HCT116 (cell line): ENCODE results near the gene GRHPR. TPM values are rescaled to one million over a fixed set of nuclear protein-coding genes. Genes with fewer than 3 reads are reported as not detected.

ENCODE experiments used
- ATAC-seq: fragments of 200-7000 bp; cut with Tn5 transposase; 2 replicates; pipeline ENCODE4 v1.9.1; 2020; ENCODE audit warnings: mild to moderate bottlenecking, moderate library complexity
- BruUV-seq: library from RNA; stranded (reverse); fragments of 400-500 nt; replicated peaks from 2 replicates; lab custom pipeline; 2021; lab: Mats Ljungman, UMichigan
- CTCF ChIA-PET: fragments of 300-600 bp; sonication (Branson Sonifier 250); formaldehyde crosslinking; loops from one replicate; lab custom pipeline; 2021; ENCODE audit warnings: antibody characterized with exemption; lab: Charles Lee
- POLR2A ChIA-PET: fragments of 300-600, 350-600 bp; sonication (Branson Sonifier 250); formaldehyde crosslinking; loops from one replicate; lab custom pipeline; 2021; ENCODE audit warnings: antibody characterized with exemption; lab: Charles Lee
- RAD21 ChIA-PET, 2 experiments: fragments of 300-600 bp; sonication (Branson Sonifier 250); formaldehyde crosslinking; loops; one replicate each; lab custom pipeline; 2023; ENCODE audit warnings: low total read pairs in 2 of 2; ENCODE audit not compliant: uncharacterized antibody in 2 of 2, unreplicated experiment in 2 of 2, low non-redundant PET in 1 of 2; lab: Charles Lee
- DNase-seq: peaks from one replicate; pipeline ENCODE4 v3.0.0-alpha.2; 2010; ENCODE audit warnings: low read depth, low spot score
- H2AFZ ChIP-seq: fragments of 200-600 bp; shearing (Covaris generic), sonication (generic); 2 replicates; pipeline ENCODE4 v1.6.1; 2017; ENCODE audit warnings: low read depth, mixed run types, mixed read lengths, antibody characterized with exemption, low read length; ENCODE audit not compliant: poor library complexity, severe bottlenecking
- H3K27ac ChIP-seq: 2 replicates; pipeline ENCODE4 v1.5.1; 2012; ENCODE audit warnings: low read depth, low read length
- H3K27me3 ChIP-seq: fragments of 200-600 bp; sonication (generic); 2 replicates; pipeline ENCODE4 v1.6.1; 2016; ENCODE audit warnings: mixed run types, low read length, mixed read lengths; ENCODE audit not compliant: insufficient read depth
- H3K36me3 ChIP-seq, 2 experiments: fragments of 200-500 bp in 1 of 2; fragments of 200-600 bp in 1 of 2; sonication (Bioruptor generic) in 1 of 2; sonication (generic) in 1 of 2; 2 replicates each; pipeline versions ENCODE4 v1.5.1 to v1.6.1; 2014 to 2016; ENCODE audit warnings: low read length in 2 of 2, inconsistent platforms in 1 of 2, mixed read lengths in 1 of 2, mixed run types in 1 of 2; ENCODE audit not compliant: insufficient read depth in 2 of 2, control insufficient read depth in 1 of 2
- H3K4me1 ChIP-seq, 2 experiments: fragments of 200-600 bp in 1 of 2; sonication (generic) in 1 of 2; 2 replicates each; pipeline versions ENCODE4 v1.5.1 to v1.6.1; 2012 to 2017; ENCODE audit warnings: low read length in 2 of 2, inconsistent platforms in 1 of 2, mild to moderate bottlenecking in 1 of 2, mixed read lengths in 1 of 2, mixed run types in 1 of 2, moderate library complexity in 1 of 2; ENCODE audit not compliant: insufficient read depth in 2 of 2, control insufficient read depth in 1 of 2
- H3K4me2 ChIP-seq: fragments of 200-600 bp; sonication (generic); 2 replicates; pipeline ENCODE4 v1.6.1; 2017; ENCODE audit warnings: mixed run types, low read length, mixed read lengths
- H3K4me3 ChIP-seq, 2 experiments: fragments of 200-600 bp in 1 of 2; sonication (generic) in 1 of 2; replicated peaks in 1 of 2; 2 replicates each; pipeline ENCODE4 v1.5.1; 2011 to 2016; ENCODE audit warnings: low read length in 2 of 2, control low read depth in 1 of 2, low read depth in 1 of 2, mild to moderate bottlenecking in 1 of 2, mixed read lengths in 1 of 2, mixed run types in 1 of 2
- H3K79me2 ChIP-seq: fragments of 200-600 bp; sonication (generic); 2 replicates; pipeline ENCODE4 v1.6.1; 2017; ENCODE audit warnings: mild to moderate bottlenecking, mixed run types, low read length, moderate library complexity, mixed read lengths; ENCODE audit not compliant: insufficient read depth
- H3K9ac ChIP-seq: fragments of 200-600 bp; sonication (generic); 2 replicates; pipeline ENCODE4 v1.6.1; 2016; ENCODE audit warnings: low read length, mixed read lengths
- H3K9me2 ChIP-seq: fragments of 200-600 bp; sonication (generic), shearing (Covaris generic); 2 replicates; pipeline ENCODE4 v1.6.1; 2017; ENCODE audit warnings: mixed run types, mild to moderate bottlenecking, moderate library complexity; ENCODE audit not compliant: insufficient read depth
- H3K9me3 ChIP-seq, 2 experiments: fragments of 200-500 bp in 1 of 2; fragments of 200-600 bp in 1 of 2; sonication (Bioruptor generic) in 1 of 2; sonication (generic) in 1 of 2; 2 replicates each; pipeline ENCODE4 v1.6.1; 2014 to 2017; ENCODE audit warnings: low read length in 2 of 2, mixed read lengths in 2 of 2, inconsistent platforms in 1 of 2, low read depth in 1 of 2, mild to moderate bottlenecking in 1 of 2, mixed run types in 1 of 2, moderate library complexity in 1 of 2; ENCODE audit not compliant: control insufficient read depth in 1 of 2, insufficient read depth in 1 of 2
- H4K20me1 ChIP-seq: fragments of 200-600 bp; sonication (generic), shearing (Covaris generic); 2 replicates; pipeline ENCODE4 v1.6.1; 2017; ENCODE audit warnings: mixed run types, mild to moderate bottlenecking, moderate library complexity; ENCODE audit not compliant: insufficient read depth
- CBX3 ChIP-seq: IDR thresholded peaks from 2 replicates; pipeline ENCODE4 v1.6.1; 2012; ENCODE audit warnings: low read depth
- CEBPB ChIP-seq: IDR thresholded peaks from 2 replicates; pipeline ENCODE4 v1.6.1; 2012; ENCODE audit warnings: low read depth
- EGR1 ChIP-seq: IDR thresholded peaks from 2 replicates; pipeline ENCODE4 v1.6.1; 2012; ENCODE audit warnings: low read depth
- ELF1 ChIP-seq: IDR thresholded peaks from 2 replicates; pipeline ENCODE4 v1.6.1; 2012; ENCODE audit warnings: low read depth, borderline replicate concordance
- EZH2phosphoT487 ChIP-seq: fragments of 200-600 bp; IDR thresholded peaks from 2 replicates; pipeline ENCODE4 v1.6.1; 2018; ENCODE audit warnings: antibody characterized with exemption, borderline replicate concordance
- JUND ChIP-seq: IDR thresholded peaks from 2 replicates; pipeline ENCODE4 v1.6.1; 2012
- MAX ChIP-seq: IDR thresholded peaks from 2 replicates; pipeline ENCODE4 v1.6.1; 2012
- POLR2A ChIP-seq: IDR thresholded peaks from 2 replicates; pipeline ENCODE4 v1.7.0; 2011; ENCODE audit warnings: borderline replicate concordance; ENCODE audit not compliant: insufficient read depth, insufficient read length; ENCODE audit errors: extremely low read depth
- RAD21 ChIP-seq: IDR thresholded peaks from 2 replicates; pipeline ENCODE4 v1.6.1; 2012; ENCODE audit warnings: low read depth, mild to moderate bottlenecking
- REST ChIP-seq: IDR thresholded peaks from 2 replicates; pipeline ENCODE4 v1.6.1; 2012; ENCODE audit warnings: low read depth
- YY1 ChIP-seq: IDR thresholded peaks from 2 replicates; pipeline ENCODE4 v1.6.1; 2011; ENCODE audit warnings: low read length, low read depth, moderate library complexity, mild to moderate bottlenecking; ENCODE audit not compliant: insufficient replicate concordance; ENCODE audit errors: extremely low read depth
- ZBTB33 ChIP-seq: IDR thresholded peaks from 2 replicates; pipeline ENCODE4 v1.6.1; 2011; ENCODE audit warnings: mild to moderate bottlenecking, low read length, moderate library complexity; ENCODE audit not compliant: insufficient replicate concordance; ENCODE audit errors: extremely low read depth
- ZFX ChIP-seq: fragments of 450-650 bp; IDR thresholded peaks from 2 replicates; pipeline ENCODE4 v1.6.1; 2017
- intact Hi-C: fragments of 100-400 bp; cut with micrococcal nuclease; formaldehyde crosslinking; loops from 2 replicates; pipeline ENCODE4 v1.10.0; 2022
- total RNA-seq: library from RNA; stranded (reverse); gene quantifications from one replicate; pipeline ENCODE4 v1.2.1, GENCODE V29; 2021; ENCODE audit not compliant: unreplicated experiment

The GRHPR gene
- total RNA-seq, 1 experiment from 2014 or later: 106 TPM

GRCh38 chr9:37447111-37447510, 24.6 kb downstream of the GRHPR start:
- H3K4me2 ChIP-seq: no peak overlapping the region
- ChIA-PET POLR2A (no interaction called here), CTCF (no interaction called here), RAD21 (no interaction called here)
- H3K79me2 ChIP-seq: peaks cover 99% of the 10 kb centered on the region
- peaks cover 2 to 36% of the 10 kb centered on the region in 2 experiments; a peak in 2 of 4 replicates for H3K36me3 ChIP-seq
- TF ChIP-seq ZFX (no peak), CBX3 (no peak), CEBPB (no peak), ELF1 (no peak), EZH2phosphoT487 (no peak), MAX (no peak), RAD21 (no peak), POLR2A (no peak)
- DNase-seq (no peak), ATAC-seq (no peak)
- BruUV-seq: no TSS peak
- no peak overlapping the region for H3K27ac ChIP-seq
- no peak overlapping the region for H3K4me3 ChIP-seq
- H3K27me3 ChIP-seq: no peaks in the 10 kb centered on the region
- H4K20me1 ChIP-seq: peaks cover 37% of the 10 kb centered on the region
- H3K9me3 ChIP-seq: no peaks in the 10 kb centered on the region
- intact Hi-C loops: no loop called here
- peaks cover 0 to 21% of the 10 kb centered on the region in 2 experiments; a peak in 3 of 4 replicates for H3K4me1 ChIP-seq
- H3K9ac ChIP-seq: no peak overlapping the region
- H3K9me2 ChIP-seq: no peaks in the 10 kb centered on the region
- no peak overlapping the region for H2AFZ ChIP-seq

- Histone ChIP-seq H3K4me1 (peaks cover 11 to 20% of the 10 kb centered on the region in 2 experiments), H2AFZ (no peak overlapping the region), H3K9me2 (no peaks in the 10 kb centered on the region), H3K9me3 (no peaks in the 10 kb centered on the region), H3K4me3 (no peak overlapping the region), H4K20me1 (peaks cover 47% of the 10 kb centered on the region), H3K9ac (no peak overlapping the region), H3K27me3 (no peaks in the 10 kb centered on the region), H3K79me2 (peaks cover 100% of the 10 kb centered on the region), H3K27ac (no peak overlapping the region), H3K36me3 (peaks cover 0 to 27% of the 10 kb centered on the region in 2 experiments; a peak in 2 of 4 replicates), H3K4me2 (no peak overlapping the region)
- CTCF ChIA-PET: interaction anchor here (0.6 kb wide), 1 partner anchor 7 kb away, joined by 3 read pairs; no protein-coding TSS in a partner anchor
- POLR2A ChIA-PET: interaction anchor here (0.7 kb wide), 1 partner anchor 935 kb away, joined by 3 read pairs; no protein-coding TSS in a partner anchor
- intact Hi-C loops: no loop called here
- no peak for DNase-seq
- no TSS peak for BruUV-seq
- no peak for ATAC-seq
- RAD21 ChIA-PET: no interaction called here
- TF ChIP-seq POLR2A (no peak), ZBTB33 (no peak), RAD21 (no peak), REST (no peak), EGR1 (no peak), JUND (no peak), CBX3 (no peak), YY1 (no peak)
Observed at GRCh38 chr9:37449862-37450632, 27.6 kb downstream of the GRHPR start.
